Neutrophil (primary cell): ENCODE results near the gene RAD51B.

ENCODE experiments used
- H3K27ac ChIP-seq: fragments of 200-600 bp; sonication (generic); 2 replicates; pipeline ENCODE4 v1.5.1; 2016; ENCODE audit warnings: mild to moderate bottlenecking, moderate library complexity
- H3K27me3 ChIP-seq: fragments of 200-600 bp; sonication (generic); 2 replicates; pipeline ENCODE4 v1.6.0; 2016; ENCODE audit warnings: mild to moderate bottlenecking
- H3K36me3 ChIP-seq: fragments of 200-600 bp; sonication (generic); 2 replicates; pipeline ENCODE4 v1.5.1; 2017
- H3K4me1 ChIP-seq, 2 experiments: fragments of 200-600 bp in 1 of 2; sonication (generic) in 1 of 2; 1 replicate in 1 of 2; 2 replicates in 1 of 2; pipeline versions ENCODE4 v1.5.1 to v1.6.1; 2013 to 2016; ENCODE audit warnings: low read depth in 1 of 2, low read length in 1 of 2, mild to moderate bottlenecking in 1 of 2, moderate library complexity in 1 of 2; ENCODE audit not compliant: control insufficient read depth in 1 of 2, insufficient read depth in 1 of 2
- H3K4me3 ChIP-seq, 2 experiments: fragments of 200-600 bp in 1 of 2; sonication (generic) in 1 of 2; 1 replicate in 1 of 2; 2 replicates in 1 of 2; pipeline ENCODE4 v1.5.1; 2013 to 2016; ENCODE audit warnings: low read depth in 1 of 2, low read length in 1 of 2, mild to moderate bottlenecking in 1 of 2, moderate library complexity in 1 of 2
- H3K9me3 ChIP-seq: fragments of 200-600 bp; sonication (generic); 2 replicates; pipeline ENCODE4 v1.5.1; 2016
- CTCF ChIP-seq: fragments of 200-600 bp; sonication (generic); IDR thresholded peaks from 2 replicates; pipeline ENCODE4 v1.5.1; 2016; ENCODE audit warnings: antibody characterized with exemption

The RAD51B gene

DNA sequence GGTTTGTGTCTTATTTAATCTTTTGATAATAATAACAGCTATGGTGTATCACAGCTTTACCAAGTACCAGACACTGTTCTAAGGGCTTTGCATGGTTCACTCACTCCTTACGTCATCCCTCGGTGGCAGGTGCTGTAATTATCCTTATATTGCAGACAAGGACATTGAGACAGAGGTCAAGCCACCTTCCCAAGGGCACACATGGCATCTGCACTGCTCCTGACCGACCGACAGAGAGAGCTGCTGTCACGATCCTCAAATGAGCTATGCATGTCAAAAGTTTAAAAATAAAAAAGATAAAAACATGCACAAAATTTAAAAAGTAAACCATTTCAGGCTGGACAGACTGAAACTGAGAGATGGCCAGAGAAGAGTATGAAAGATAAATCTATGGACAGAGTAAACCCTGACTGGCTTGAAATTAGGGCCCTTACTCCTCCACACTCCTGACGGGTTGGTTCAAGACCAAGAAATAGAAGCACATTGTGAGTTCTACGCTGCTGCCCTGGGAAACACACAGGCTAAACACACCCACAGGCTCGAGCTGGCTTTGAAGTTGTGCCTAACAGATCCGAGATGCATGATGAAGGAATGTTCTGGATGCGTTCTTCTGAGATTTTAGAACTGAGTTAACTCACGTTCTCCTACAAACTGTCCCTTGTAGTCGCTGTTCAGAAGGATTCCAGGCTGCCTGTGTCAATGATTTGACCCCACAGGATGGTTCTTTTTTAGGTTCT, 704.6 kb downstream of the RAD51B start:
- Histone ChIP-seq H3K4me1 (peaks cover 4 to 9% of the 10 kb centered on the region in 2 experiments), H3K36me3 (no peaks in the 10 kb centered on the region), H3K4me3 (no peak overlapping the region), H3K9me3 (no peaks in the 10 kb centered on the region), H3K27ac (no peak overlapping the region), H3K27me3 (no peaks in the 10 kb centered on the region)
- no peak for TF ChIP-seq CTCF

DNA sequence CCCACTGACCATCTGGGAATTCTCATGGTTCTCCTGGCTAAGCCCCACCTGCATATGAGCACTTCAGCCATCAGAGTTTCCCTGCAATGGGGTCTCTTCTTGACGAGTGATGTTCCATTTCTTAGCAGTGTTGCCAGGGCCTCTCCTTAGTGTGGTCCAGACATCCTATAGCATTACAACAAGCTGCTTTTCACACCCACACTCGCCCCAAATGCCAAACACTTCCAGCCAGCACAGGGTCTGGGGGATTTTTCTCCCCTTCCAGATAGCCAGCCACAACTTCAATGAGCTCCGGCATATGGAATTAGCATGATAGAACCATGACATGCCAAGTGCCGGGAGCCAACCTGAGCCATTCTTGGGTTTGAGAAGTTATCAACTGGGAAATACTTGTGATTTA, 705.9 kb downstream of the RAD51B start:
- Histone ChIP-seq H3K27me3 (no peaks in the 10 kb centered on the region), H3K9me3 (no peaks in the 10 kb centered on the region), H3K36me3 (no peaks in the 10 kb centered on the region), H3K4me3 (no peak overlapping the region), H3K27ac (no peak overlapping the region), H3K4me1 (peaks cover 5 to 10% of the 10 kb centered on the region in 2 experiments)
- TF ChIP-seq CTCF: no peak

GRCh38 chr14:68526512-68527091, 707.0 kb downstream of the RAD51B start:
- H3K9me3 ChIP-seq: no peaks in the 10 kb centered on the region
- peaks cover 5 to 10% of the 10 kb centered on the region in 2 experiments for H3K4me1 ChIP-seq
- no peaks in the 10 kb centered on the region for H3K27me3 ChIP-seq
- no peak for TF ChIP-seq CTCF
- no peaks in the 10 kb centered on the region for H3K36me3 ChIP-seq
- no peak overlapping the region for H3K4me3 ChIP-seq
- H3K27ac ChIP-seq: no peak overlapping the region

GRCh38 chr14:68527329-68527851, 707.8 kb downstream of the RAD51B start:
- Histone ChIP-seq H3K27me3 (no peaks in the 10 kb centered on the region), H3K27ac (no peak overlapping the region), H3K36me3 (no peaks in the 10 kb centered on the region), H3K4me3 (no peak overlapping the region), H3K9me3 (no peaks in the 10 kb centered on the region), H3K4me1 (peaks cover 5 to 10% of the 10 kb centered on the region in 2 experiments)
- no peak for TF ChIP-seq CTCF

- Histone ChIP-seq H3K4me1 (peaks cover 5 to 10% of the 10 kb centered on the region in 2 experiments), H3K27ac (no peak overlapping the region), H3K9me3 (no peaks in the 10 kb centered on the region), H3K27me3 (no peaks in the 10 kb centered on the region), H3K36me3 (no peaks in the 10 kb centered on the region), H3K4me3 (no peak overlapping the region)
- TF ChIP-seq CTCF: no peak
These were observed 708.6 kb downstream of the RAD51B start for GRCh38 chr14:68528040-68528687.
